ENCODE measurements around the gene AFDN.

AFDN gene

DNA sequence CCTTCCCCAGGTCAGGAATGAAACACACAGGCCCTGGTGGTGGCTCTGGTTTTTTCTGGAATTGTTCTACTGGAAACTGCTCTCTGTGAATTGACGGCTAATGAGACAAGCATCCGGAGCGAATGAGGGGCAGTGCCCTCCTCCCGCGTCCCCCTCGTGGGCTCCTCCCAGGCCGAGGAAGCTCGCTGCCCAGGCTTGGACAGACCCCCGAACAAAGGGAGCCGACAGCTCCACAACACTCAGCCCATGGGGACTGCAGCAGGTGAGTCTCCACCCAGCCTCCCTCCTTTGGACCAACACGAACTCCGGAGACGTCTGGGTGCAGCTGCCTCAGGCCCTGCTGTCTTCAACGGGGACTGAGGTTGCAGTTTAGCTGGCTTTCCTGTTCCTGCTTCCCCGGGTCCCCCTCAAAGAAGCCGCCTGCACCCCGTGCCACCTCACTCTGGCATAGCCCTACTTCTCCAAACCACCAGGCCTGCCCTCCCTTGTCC, 31.3 kb upstream of the AFDN start:
- DNase-seq = no peak

DNA sequence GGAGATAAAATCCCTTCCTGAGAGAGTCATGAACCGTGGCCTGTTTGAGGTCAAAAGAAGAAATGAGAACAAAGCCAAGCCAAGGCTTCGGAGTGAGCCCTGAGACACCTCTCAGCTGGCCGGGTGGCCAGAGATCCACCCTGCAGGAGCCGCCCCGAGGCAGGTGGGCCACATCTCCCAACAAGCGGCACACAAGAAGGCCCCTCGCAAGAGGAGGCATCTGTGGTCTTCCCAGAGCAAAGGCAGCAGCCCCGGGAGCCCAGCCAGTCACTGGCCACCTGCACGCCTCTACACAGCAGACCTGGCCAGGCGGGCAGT, 30.9 kb upstream of the AFDN start:
- no peak for DNase-seq

- no peak for DNase-seq
Measured at GRCh38 chr6:167796192-167796981, 30.3 kb upstream of the AFDN start.

GRCh38 chr6:167797011-167797471, 29.7 kb upstream of the AFDN start:
- DNase-seq = no peak

DNA sequence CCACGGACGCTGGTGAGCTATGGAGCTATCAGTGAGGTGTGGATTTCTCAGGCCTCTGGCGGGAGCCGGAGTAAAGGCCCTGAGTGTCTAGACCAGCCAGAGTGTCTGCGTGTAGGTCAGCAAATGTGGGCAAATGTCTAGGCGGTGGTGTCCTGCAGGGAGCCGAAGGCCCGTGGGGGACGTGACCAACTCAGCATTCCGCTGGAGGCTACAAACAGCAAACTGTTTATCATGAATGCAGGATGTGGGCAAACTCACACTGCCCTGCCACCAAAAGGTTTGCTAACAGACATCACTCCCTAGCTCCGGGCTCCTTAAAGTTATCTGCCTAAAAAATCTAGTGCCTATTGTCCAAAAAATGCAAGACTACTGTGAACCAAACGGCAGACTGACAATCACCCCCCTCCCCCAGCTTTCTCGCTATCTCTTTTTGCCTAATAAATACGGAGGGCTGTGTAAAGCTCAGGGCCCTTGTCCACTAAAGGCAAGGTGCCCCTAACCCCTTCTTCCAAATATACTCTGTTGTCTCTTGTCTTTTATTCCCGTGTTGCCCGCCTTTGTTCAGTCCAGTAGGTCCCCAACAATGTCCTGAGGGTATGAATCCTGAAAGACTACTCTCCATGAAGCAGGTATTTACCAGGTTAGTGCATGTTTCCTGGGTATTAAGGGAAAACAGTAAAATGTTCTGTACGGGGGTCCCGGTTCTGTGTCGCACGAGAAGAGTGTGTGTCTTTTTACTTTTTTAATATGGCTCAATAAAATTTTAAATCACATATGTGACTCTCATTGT, 29.0 kb upstream of the AFDN start:
- DNase-seq = no peak

GRCh38 chr6:167798453-167798852, 28.3 kb upstream of the AFDN start:
- DNase-seq = no peak

DNA sequence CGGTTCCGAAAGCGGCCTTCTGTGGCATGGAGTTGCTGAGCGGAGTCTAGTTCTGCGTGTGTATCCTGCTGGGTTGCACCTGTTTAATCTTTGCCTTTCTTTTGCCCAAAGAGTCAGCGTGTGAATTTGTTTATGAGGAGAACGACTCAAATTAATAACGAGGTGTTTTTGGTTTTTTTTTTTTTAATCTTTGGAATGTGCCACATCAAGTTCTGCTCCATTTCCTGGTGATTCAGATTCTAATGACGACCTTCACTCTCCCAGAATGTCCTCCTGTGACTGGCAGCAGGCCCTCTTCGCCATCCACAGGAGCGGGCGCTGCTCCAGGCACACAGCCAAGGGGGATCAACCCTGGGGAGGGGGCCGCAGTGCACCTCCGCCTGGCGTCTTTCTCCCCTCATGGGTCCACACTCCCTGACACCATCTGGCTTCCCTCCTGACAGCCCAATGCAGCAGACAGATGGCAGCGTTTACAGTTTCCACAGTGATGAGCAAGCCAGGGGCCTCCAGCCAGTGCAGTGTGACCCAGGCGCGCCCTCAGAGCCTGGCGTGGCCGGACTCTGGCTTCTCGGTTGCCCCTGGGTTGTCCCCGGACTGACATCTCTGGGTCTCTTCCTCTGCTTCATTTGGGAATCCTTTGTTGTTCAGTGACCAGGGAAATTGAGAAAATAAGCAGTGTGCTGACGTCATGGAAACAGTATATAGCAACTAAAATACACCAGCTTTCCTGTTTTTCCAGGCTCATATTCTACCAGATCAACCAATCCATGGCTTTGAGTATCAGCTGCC, 27.5 kb upstream of the AFDN start:
- no peak for DNase-seq

GRCh38 chr6:167800549-167800948, 26.2 kb upstream of the AFDN start:
- DNase-seq = no peak

- no peak for DNase-seq
Measured at GRCh38 chr6:167801263-167801662, 25.4 kb upstream of the AFDN start.

DNA sequence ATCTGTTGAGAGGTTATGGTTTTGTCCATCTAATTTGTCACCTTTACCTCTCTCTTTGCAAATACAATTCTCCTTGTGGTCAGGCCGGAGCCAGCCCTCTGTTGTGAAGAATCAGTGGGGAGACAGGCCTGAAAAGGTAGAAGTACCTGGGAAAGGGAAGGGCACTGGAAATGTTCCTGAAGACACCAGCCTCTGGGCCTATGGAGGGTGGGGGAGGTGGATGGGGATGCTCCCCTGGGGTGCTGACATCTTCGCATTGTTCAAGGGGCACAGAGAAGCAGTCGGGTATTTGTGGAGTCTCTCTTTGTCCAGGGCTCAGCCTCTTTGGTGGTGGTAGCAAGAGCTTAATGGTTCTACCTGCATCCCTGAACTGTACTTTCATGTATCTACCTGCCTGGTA, 24.4 kb upstream of the AFDN start:
- no peak for DNase-seq

GRCh38 chr6:167803816-167804215, 22.9 kb upstream of the AFDN start:
- DNase-seq = no peak

DNA sequence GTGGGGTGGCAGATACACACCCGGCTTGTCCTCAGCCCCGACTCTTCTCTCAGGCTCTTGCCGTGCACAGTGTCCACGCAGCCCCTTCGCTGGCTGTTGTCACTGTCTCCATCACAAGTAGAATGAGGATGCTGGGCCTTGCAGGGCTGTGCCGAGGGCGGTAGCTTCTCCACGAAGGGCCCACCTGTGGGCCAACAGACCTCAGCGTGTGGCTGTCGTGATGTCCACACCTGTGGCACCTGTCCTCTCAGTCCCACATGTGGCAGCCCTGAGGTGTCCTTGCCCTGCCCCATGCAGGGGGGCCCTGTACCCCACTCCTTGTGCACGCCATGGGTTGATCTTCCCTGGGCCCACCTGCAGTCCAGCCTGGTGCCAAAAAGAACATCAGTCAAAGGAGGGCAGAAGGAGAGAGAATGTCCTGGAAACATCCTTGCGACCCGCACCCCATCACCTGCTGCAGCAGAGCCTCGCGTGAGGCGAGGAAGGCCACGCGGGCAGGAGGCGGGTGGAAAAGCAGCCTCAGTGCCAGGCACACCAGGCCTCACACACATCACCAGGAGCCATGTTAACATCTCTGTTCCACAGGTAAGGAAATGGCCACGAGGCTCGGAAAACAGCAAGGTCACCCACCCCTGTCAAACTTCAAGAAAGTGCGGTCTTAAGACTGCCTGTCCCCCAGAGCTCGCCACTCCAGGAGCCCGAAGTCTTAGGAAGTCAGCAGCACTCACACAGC, 22.3 kb upstream of the AFDN start:
- no peak for DNase-seq

DNA sequence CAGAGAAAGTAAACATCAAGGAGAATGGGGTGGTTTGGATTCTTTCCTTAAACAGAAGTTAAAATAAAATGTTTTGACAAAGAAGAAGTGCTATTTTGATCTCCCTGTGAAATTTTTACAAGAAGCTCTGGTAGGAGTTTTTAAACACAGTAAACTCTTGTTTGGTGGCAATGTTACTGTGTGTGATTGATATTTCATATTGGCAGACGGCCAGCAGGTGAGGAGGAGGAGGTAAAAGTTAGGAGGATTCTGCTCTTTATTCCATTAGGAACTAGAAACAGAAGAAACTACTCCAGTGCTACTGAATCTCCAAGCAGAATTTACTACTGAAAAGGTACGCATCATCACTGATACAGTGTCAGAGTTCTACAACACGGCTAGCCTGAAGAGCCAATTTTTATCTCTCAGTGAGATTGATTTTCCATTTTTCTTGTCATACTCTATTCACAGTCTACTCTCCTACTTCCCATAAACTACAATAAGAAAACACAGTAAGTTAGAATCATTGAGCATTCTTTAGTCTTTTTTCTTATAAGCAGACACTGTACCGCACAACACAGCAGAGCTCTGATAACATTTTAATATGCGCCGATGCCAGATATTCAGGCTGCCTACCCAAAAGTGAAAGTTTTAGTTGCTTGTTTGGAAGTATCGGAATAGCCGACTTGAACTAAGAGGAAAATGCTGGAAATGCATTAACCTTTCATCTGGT, 21.2 kb upstream of the AFDN start:
- DNase-seq = no peak

- DNase-seq = no peak
Measured at GRCh38 chr6:167806061-167806700, 20.5 kb upstream of the AFDN start.

DNA sequence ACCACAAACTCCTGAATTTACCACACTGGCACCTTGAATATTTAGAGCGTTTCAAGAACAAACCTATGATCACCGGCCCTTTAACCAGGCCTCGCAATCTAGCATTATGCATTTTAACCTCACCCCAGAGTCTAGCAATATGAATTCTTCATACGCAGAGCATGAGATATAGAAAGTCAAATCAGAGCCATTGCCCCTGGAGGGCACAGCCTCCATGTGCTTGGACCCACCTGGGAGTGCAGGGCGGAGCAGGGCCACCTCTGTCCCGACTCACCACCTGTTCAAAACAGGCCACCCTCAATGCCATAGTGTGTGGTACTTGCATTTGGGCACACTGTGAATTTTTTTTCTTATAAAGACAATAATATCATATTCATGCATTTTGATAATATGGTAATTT, 19.5 kb upstream of the AFDN start:
- no peak for DNase-seq

- no peak for DNase-seq
Measured at GRCh38 chr6:167807756-167808155, 19.0 kb upstream of the AFDN start.

GRCh38 chr6:167811040-167811439, 15.7 kb upstream of the AFDN start:
- no peak for DNase-seq

- no peak for DNase-seq
Measured at GRCh38 chr6:167811442-167812087, 15.1 kb upstream of the AFDN start.

DNA sequence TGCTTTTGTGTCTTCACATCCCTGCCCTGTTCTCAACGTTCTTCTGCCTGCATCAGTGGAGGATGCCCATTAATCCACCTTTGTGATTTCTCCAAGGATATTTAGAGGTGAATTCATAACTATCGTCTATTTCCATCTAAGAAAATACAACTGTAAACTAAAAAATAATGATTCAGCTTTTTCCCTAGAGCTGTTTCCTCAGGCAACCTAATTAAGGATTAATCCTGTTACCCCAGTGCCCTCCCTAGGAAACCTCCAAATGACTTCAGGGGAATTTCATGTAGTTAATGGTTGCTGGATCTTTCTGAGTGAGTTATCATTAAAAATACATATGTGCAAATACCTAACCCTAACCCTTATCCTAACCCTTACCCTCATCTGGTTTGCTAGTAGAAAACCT, 14.6 kb upstream of the AFDN start:
- no peak for DNase-seq

DNA sequence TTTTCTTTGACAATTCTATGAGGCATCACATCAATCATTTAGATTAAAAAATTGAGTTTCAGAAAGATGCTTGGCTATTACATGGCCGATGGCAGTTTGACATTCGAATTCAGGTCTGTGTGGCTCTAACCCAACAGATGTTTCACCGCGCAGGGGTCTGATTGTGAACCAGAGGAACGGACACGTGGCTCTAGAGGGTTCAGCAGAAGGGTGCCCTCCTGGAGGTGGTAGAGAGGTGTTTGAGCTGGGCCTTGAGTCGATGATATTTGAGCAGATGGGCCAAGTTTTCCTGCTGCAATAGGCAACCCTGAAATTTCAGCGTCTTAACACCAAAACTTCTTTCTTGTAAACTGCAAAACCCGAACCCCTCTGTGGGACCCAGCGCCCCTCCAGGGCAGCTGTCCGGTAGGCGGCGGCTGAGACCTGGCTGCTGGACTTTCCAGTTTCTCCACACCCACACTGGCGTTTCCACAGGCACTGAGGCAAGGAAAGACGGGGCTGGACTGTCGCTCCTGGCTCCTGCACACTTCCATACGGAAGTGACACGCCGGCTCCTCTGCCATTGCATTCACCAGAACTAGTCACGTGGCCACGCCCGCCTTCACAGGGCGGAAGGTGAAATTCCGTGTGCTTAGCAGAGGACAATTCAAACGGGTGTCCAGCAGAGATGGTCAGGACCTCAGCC, 11.3 kb upstream of the AFDN start:
- DNase-seq = no peak

Measured in activated CD4-positive, alpha-beta T cell treated with anti-CD3 and anti-CD28 coated beads, Interleukin-2, Interleukin-6, amounts not matched to agents 100 ng/mL and 50 ng/mL, durations not matched to agents 16 hours and 8 hours (primary cell).